DOHH2 (cell line): ENCODE measurements around the gene SORBS1.

Experiments
- EZH2phosphoT487 ChIP-seq: fragments of 200-600 bp; sonication (generic); IDR thresholded peaks from 2 replicates; pipeline ENCODE4 v1.6.1; 2017; ENCODE audit warnings: borderline replicate concordance, mild to moderate bottlenecking, antibody characterized with exemption, low read length, moderate library complexity, mixed read lengths
- TF ChIP-seq, protein P1 (sequence below): fragments of 200-600 bp; sonication (generic); IDR thresholded peaks from one replicate; pipeline ENCODE4 v1.5.1; 2014; ENCODE audit warnings: antibody characterized with exemption, mild to moderate bottlenecking, low read depth, low read length; ENCODE audit not compliant: poor library complexity, severe bottlenecking

GRCh38 chr10:95451150-95451549 is 110.0 kb downstream of the SORBS1 start:
- TF ChIP-seq, protein P1, sequence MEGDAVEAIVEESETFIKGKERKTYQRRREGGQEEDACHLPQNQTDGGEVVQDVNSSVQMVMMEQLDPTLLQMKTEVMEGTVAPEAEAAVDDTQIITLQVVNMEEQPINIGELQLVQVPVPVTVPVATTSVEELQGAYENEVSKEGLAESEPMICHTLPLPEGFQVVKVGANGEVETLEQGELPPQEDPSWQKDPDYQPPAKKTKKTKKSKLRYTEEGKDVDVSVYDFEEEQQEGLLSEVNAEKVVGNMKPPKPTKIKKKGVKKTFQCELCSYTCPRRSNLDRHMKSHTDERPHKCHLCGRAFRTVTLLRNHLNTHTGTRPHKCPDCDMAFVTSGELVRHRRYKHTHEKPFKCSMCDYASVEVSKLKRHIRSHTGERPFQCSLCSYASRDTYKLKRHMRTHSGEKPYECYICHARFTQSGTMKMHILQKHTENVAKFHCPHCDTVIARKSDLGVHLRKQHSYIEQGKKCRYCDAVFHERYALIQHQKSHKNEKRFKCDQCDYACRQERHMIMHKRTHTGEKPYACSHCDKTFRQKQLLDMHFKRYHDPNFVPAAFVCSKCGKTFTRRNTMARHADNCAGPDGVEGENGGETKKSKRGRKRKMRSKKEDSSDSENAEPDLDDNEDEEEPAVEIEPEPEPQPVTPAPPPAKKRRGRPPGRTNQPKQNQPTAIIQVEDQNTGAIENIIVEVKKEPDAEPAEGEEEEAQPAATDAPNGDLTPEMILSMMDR = no peak
- TF ChIP-seq EZH2phosphoT487 = no peak
